HG02870 (cell line): ENCODE measurements around the gene ABI3BP.
"Not testable (repeated sequence)": the region's sequence is repeated elsewhere in the genome, so short reads cannot be mapped to it uniquely, and the experiment has no call there.

ENCODE experiments used
- ATAC-seq: cut with Tn5 transposase; IDR thresholded peaks from one replicate; pipeline ENCODE4 v1.9.1; 2021; ENCODE audit warnings: mild to moderate bottlenecking, moderate library complexity; ENCODE audit not compliant: unreplicated experiment

The ABI3BP gene

DNA sequence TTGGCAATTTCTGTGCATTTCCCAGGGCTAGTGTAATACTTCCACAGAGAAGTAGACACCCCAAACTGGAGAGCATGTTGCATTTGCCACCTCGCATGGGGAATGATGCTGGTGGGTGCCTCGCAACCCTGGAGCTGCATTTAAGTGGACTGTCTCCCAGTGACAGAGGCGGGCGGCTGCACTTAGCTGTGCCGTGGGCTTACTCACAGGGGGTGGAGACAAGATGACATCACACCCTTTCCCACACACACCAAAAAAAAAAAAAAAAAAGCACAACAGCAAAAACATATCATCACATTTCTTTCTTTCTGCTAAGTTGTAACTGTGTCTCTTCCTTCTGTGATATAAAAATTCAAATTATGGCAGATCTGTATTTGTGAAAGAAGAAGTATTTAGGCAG lies at the start of gene ABI3BP:
Gene ABI3BP, minus strand, starts transcription at position 113 of the 400 bp plus-strand sequence. Its CDS starts 37 bp downstream, at position 76.
- no peak for ATAC-seq

- no peak for ATAC-seq
These were observed 46.1 kb upstream of the ABI3BP start for GRCh38 chr3:101039285-101039684.

- no peak for ATAC-seq
These were observed 45.7 kb upstream of the ABI3BP start for GRCh38 chr3:101038880-101039279.

DNA sequence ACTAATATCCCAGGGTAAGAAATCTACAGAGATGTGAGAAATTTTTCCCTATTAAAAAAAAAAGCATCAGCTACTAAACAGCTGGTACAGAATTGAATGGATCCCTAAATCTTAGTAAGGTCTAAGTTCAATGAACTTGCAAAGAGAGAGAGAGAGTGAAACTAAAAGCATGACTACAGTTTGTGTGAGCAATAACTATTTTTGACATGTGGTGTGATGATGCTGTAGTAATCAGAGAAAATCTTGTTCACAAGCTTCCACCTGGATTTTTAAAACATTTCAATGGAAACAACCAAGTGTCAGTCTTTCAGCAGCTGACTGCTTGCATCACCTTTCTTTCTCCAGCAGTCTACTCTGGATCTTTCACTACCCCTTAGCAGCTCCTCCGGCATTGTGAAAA lies 45.2 kb upstream of the ABI3BP start:
- no peak for ATAC-seq

GRCh38 chr3:101037613-101038012 lies 44.4 kb upstream of the ABI3BP start:
- no peak for ATAC-seq

DNA sequence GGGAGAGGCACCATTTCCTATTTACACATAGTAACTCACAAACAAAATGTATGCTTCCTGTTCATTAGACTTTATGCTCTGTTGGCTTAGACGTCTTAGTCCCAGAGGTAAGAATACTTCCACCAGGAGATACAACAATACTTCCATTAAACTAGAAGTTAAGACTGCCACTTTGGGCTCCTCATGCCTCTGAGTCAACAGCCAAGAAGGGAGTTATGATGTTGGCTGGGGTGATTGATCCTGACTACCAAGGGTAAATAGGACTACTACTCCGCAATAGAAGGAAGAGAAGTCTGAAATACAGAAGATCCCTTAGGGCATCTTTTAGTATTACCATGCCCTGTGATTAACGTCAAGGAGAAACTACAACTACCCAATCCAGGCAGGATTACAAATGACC lies 43.5 kb upstream of the ABI3BP start:
- no peak for ATAC-seq

DNA sequence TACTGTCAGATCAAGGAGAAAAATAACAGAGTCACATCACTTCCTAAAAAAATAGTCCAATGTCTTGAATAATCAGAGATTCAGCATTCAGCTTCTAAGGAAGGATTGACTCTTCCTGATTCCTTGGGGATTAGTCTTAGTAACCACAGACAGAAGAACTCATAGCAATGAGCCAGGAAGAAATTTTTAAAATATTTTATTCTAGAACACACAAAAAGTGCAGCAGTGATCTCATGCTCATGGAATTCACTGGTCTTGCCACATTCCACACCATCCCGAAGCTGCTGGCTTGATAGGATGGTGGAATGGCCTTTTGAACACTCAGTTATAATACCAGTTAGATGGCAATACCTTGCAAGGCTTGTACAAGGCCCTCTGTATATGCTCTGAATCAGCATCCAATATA lies 43.0 kb upstream of the ABI3BP start:
- ATAC-seq, result no peak

DNA sequence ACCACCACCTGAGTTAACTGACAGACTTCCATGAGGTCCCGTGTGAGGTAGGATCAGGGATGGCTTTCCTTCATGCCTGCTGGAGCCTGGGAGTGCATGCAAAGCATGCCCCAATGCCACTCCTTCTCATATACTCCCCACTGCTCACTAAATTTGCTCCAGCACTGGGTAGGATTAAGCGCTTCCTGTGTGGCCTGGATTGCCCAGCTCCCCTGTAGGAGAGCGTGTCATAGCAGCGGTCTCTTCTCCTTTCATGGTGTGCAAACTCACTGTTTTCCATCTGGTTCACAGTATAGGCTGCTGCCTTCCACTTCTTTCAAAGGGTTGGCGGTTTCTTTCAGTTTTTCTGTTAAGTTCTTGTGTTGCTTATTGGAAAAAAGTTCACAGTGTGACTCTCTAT lies 34.1 kb upstream of the ABI3BP start:
- ATAC-seq, result no peak

- no peak for ATAC-seq
These were observed 33.7 kb upstream of the ABI3BP start for GRCh38 chr3:101026881-101027280.

DNA sequence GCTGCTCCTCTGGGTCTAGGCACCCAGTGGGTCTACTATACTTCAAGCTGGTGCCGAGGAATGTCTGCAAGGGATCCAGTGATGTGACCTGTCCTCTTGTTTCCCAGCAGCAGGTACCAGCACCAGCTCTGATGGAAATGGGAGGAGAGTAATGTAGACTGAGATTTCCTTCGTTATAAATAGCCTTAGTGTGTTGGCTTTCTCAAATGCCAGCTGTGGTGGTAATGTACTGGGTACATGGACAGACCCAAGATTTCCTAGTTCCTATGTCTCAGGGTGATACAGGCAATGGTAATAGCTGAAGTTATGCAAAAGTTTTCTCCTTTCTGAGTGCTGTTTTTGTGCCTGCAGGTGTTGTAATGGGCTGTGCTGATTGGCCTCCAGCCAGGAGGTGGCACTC lies 33.0 kb upstream of the ABI3BP start:
- ATAC-seq, result no peak

GRCh38 chr3:101020351-101021015 lies 27.3 kb upstream of the ABI3BP start:
- no peak for ATAC-seq

GRCh38 chr3:101017017-101017416 lies 23.8 kb upstream of the ABI3BP start:
- ATAC-seq, result no peak

- not testable (repeated sequence) for ATAC-seq
These were observed 19.1 kb upstream of the ABI3BP start for GRCh38 chr3:101012312-101012711.

DNA sequence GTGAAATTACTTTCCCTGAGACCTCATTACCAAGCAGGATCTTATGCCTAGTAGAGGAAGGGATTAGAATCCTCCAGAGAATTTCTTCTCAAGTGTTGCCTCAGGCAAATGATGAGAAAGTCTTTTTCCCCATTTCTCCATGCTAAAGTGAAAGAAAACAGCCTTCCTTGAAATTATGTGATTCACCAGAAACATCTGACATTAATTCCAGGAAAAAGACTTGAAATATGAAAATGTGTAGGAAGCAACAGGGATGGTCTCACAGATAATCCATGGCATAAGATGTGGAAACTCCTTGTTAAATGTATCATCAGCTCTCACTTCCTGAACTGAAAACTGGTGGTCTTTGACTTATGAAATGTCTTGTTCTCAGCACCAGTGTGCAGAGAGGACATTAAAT lies 17.9 kb upstream of the ABI3BP start:
- no peak for ATAC-seq

- ATAC-seq, result no peak
These were observed 17.1 kb upstream of the ABI3BP start for GRCh38 chr3:101010296-101010695.

DNA sequence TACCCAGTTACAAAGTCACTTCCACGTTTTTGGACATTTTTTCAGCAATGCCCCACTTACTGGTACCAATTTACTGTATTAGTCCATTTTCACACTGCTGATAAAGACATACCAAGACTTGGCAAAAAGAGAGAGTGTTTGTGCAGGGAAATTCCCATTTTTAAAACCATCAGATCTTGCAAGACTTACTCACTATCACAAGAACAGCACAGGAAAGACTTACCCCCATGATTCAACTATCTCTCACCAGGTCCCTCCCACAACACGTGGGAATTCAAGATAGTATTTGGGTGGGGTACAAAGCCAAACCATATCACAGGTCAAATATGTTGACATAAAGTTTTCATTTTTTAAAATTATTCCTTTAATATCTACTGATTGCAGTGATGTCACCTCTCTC lies 16.2 kb upstream of the ABI3BP start:
- ATAC-seq, result no peak

GRCh38 chr3:100999160-100999559 lies 5.9 kb upstream of the ABI3BP start:
- ATAC-seq, result no peak

DNA sequence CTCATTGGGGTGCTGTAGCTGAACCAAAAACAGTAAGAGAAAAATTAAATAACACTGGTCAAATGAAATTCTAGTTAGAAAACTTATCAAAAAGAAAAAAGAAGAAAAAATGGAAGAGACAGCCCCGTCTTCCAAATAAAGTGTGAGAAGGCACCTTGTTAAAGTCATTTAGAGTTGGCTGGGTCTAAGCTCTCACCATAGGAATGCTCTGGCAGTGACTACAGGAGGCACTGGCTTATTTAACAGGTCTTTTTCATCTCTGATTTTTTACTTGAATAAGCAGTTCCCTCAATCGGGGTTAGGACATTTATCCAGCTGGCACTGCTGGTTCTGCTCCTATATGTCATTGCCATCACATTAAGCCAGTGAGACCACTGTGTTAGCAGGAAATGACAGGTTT lies 1.6 kb upstream of the ABI3BP start:
- ATAC-seq, result no peak

DNA sequence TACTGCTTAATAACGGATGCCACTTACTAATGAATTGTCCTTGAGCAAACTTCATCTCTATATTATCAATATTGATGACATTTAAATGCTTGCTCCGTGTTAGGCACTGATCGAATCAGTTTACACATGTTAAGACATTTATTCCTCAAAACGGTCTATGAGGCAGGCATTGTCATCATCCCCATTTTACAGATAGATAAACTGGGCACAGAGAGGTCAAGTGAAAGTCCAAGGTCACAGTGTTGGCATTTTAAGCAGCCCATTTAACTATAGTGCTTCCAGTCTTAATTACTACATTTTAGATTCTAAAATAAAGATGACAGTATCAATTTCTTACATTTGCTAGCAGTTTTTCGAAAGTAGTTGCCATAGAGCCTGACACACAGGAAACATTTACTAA lies 966 bp upstream of the ABI3BP start:
- no peak for ATAC-seq

DNA sequence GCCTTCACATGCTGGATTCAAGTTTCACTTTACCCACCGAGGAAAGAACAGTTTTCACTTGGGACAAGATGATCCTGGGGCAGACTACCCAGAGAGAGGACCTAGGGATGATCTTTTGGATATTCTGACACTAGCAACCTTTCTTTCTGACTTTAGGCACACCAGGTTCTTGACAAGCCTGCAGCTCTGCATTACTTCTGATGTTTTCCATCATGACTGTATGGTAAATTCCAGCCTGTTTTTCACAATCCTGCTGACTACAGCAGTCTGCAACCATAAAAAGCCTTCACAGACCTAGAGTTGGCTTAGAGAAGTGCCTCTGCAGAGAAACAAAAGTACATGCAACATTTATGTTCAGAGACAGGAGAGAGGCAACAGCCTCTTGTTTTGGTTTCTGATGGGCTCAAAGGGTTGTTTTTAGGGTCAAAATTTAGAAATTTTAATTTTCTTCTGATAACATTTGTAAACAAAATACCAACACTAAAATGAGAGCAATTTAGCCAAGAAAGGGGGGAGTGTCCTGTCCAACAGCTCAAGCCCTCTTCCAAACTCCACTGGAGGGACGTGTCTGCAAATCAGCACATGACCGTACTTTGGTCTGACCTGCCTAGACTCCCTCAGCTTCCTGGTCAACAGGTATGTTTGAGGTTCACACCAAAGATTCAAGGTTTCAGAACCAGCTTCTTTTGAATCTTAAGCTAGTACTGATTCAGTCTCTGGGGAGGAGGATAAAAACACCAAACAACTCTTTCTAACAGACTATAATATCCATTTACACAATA lies 799 bp downstream of the ABI3BP start:
- ATAC-seq, result no peak

GRCh38 chr3:100988080-100988479 lies 5.1 kb downstream of the ABI3BP start:
- no peak for ATAC-seq

DNA sequence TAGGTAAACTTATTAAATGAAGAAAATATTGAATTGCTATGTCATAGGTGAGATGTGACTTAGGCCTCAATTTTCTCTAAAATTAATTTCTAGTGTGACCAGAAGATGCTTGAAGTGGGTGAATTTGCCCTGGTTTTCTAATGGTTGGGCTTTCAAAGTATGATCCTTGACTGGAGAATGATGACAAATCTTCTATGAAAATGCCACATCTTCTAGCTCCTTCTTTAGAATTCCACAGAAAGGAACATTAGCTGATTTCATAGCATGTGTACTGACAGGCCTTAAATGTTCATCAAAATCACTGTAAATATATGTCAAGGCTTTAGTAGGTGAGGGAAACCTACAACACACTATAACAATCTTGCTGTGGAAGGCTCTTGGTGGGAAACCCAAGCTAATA lies 8.9 kb downstream of the ABI3BP start:
- no peak for ATAC-seq

GRCh38 chr3:100982710-100983109 lies 10.5 kb downstream of the ABI3BP start:
- ATAC-seq, result no peak
